Activated CD4-positive, alpha-beta T cell treated with anti-CD3 and anti-CD28 coated beads, Interleukin-2, amount 50 U/mL, for 48 hours (primary cell): ENCODE results near the gene SENP3.
A peak's percentile ranks its signal among the peaks of the same experiment; 100 is the strongest.

Experiments
- DNase-seq, 2 experiments: peaks; one replicate each; pipeline ENCODE4 v3.0.0-alpha.2; 2020

SENP3 gene

DNA sequence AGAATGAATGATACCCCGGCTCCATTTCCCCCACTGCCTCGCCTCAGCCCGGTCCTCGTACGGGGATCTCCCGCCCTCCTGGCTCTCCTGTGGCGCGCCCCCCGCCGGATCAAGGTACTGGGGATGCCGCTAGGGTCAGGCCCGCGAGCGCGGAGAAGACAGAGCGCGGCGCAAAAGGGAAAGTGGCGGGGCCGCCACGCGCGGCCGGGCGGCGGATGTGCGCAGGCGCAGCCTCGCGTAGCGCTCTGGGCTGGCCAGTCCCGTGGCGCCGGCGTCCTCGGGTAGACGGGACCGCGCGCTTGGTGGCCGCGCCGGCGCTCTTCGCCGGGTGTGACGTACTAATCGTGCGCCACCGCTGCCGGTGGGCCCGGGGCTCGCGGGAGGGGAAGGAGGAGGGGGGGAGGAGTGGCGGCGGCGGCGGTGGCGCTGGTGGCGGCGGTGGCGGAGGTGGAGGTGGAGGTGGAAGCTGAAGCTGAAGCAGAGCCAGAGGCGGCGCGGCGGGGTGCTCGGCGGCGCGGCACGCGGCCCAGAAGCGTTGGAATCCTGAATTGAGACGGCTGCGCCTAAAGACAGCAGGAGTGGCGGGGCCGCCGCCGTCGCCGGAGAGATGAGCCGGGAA is at the start of gene SENP3:
TSS of gene SENP3 (plus strand) at position 331 of the 619 bp plus-strand sequence. CDS start 1,158 bp downstream, outside the sequence.
- DNase-seq: peak; percentile 89

DNA sequence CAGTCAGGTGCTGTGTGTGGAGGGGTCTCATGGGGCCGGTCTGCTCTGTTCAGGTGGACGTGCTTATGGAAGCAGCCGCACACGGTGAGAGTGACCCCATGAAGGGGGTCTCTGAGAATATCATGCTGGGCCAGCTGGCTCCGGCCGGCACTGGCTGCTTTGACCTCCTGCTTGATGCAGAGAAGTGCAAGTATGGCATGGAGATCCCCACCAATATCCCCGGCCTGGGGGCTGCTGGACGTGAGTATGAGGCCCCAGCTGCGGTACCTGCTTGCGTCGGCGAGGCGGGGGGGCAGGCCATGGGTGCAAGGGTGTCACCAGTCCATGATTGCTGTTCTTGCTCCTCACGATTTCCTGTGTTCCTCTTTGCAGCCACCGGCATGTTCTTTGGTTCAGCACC is 49.6 kb upstream of the SENP3 start:
- no peak for DNase-seq

DNA sequence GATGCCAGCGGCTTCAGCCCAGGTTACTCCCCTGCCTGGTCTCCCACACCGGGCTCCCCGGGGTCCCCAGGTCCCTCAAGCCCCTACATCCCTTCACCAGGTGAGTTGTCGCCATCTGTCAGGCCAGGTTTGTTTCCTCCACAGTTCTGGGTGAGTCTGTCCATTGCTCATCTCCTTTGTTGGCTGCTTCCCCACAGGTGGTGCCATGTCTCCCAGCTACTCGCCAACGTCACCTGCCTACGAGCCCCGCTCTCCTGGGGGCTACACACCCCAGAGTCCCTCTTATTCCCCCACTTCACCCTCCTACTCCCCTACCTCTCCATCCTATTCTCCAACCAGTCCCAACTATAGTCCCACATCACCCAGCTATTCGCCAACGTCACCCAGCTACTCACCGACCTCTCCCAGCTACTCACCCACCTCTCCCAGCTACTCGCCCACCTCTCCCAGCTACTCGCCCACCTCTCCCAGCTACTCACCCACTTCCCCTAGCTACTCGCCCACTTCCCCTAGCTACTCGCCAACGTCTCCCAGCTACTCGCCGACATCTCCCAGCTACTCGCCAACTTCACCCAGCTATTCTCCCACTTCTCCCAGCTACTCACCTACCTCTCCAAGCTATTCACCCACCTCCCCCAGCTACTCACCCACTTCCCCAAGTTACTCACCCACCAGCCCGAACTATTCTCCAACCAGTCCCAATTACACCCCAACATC is 48.7 kb upstream of the SENP3 start:
- DNase-seq: no peak

DNA sequence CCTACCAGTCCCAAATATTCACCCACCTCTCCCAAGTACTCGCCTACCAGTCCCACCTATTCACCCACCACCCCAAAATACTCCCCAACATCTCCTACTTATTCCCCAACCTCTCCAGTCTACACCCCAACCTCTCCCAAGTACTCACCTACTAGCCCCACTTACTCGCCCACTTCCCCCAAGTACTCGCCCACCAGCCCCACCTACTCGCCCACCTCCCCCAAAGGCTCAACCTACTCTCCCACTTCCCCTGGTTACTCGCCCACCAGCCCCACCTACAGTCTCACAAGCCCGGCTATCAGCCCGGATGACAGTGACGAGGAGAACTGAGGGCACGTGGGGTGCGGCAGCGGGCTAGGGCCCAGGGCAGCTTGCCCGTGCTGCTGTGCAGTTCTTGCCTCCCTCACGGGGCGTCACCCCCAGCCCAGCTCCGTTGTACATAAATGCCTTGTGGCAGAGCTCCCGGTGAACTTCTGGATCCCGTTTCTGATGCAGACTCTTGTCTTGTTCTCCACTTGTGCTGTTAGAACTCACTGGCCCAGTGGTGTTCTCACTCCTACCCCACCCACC is 47.8 kb upstream of the SENP3 start:
- DNase-seq: no peak

DNA sequence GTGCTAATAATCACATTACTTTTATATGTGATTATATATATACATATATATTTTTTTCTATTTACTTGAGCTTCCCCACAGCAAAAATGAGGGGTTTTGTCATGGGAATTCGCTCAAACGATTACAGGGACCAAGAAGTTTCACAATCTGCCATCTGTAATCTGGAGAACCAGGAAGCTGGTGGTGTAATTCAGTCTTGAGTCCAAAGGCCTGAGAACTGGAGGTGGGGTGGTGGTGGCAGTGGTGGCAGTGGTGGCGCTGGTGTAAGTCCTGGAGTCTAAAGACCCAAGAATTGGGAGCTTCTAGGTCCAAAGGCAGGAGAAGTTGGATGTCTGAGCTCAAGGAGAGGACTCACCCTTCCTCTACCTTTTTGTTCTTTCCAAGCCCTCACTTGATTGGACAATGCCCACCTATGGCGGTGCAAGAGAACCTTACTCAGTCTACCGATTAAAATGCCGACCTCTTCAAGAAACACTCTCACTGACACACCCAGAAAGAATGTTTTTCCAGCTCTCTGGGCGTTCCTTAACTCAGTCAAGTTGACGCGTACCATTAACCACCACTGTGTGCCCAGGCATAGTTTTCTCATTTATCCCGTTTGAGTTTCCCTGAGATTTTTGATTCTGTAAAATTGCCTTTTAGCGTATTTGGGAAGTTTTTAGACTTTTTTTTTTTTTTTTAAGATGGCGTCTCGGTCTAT is 45.7 kb upstream of the SENP3 start:
- DNase-seq: no peak

DNA sequence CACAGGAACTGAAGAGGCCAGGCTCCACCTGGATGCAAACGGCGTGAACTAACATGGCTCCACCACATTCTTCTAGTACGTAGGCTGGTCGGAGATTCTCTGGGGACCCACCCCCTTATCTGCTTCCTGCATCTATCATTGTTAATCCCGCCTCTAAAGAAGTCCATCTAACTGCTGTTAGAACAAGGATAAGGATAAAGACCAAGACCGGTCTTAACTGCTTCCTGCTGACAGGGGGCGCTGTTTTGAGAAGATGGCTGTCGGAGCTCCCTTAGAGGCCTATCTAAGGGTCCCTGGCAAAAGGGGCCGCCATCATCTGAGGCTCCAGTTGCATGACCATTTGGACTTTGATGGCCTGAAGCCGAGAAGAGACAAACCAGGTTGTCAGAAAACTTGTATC is 38.7 kb upstream of the SENP3 start:
- DNase-seq: peak; percentile 49 to 62

DNA sequence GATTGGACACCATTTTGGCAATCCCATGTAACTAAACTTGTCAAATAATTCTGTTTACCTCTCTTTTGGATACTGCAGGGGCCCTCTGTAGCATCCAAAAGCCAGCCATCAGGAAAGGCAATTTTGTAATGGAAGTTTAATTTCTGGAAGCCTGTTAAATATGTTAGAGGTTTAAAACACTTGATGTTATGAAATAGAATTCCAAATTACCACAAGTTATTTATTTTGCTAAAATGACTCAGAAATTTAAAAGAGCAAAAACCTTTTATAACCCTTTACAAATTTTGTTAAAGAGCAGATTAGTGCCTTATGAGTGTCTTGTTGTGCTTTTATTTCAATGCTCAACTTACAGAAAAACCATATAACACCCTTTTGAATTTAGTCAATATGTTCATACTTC is 32.9 kb upstream of the SENP3 start:
- no peak for DNase-seq

DNA sequence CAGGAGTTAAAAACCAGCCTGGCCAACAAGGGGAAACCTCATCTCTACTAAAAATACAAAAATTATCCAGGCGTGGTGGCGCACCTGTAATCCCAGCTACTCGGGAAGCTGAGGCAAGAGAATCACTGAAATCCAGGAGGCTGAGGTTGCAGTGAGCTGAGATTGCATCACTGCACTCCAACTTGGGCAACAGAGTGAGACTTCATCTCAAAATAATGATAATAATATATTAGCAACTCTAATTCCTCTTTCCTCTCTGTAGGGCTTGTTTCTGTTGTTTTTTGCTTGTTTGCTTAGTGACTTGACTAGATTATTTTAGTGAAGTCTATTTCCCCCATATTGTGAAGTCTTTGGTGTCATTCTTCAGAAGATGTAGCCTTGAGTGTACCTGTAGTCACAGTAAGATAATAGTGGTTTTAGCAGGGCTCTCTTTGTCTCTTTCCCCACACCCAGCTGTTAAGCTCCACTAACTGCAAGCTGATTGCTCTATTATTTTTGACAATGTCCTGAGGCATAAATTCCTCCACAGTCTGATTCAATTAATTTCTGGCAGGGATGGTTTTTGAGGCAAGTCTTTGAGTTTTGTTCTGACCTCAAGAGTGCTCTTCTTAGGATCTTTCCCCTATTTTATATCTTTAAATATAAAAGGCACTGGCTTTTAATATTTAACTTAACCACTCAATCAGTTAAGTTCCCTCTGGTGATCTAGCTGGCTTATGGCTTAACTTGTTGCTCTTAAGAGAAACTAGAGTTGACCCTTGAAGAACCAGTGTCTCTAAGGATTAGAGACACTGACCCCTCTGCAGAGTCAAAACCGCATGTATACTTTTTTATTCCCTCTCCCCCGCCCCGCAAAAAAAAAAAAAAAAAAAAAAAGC is 31.5 kb upstream of the SENP3 start:
- no peak for DNase-seq

DNA sequence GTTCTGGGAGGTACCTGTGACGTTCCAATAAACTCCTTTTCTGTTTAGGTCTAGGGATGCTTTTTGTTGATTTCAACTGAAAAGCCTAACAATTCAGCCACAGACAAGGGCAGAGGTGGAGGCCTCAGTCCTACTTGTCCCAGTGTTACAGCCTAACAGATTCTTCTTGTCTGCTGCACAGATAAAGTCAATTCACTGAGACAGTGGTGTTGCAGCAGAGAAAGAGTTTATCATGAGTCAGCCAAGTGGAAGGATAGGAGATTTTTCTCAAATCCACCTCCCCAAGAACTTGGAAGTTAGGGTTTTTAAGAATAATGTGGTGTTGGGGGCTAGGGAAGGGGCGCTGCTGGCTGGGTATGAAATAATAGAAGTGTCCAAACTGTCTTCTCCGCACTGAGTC is 23.7 kb upstream of the SENP3 start:
- DNase-seq: no peak

DNA sequence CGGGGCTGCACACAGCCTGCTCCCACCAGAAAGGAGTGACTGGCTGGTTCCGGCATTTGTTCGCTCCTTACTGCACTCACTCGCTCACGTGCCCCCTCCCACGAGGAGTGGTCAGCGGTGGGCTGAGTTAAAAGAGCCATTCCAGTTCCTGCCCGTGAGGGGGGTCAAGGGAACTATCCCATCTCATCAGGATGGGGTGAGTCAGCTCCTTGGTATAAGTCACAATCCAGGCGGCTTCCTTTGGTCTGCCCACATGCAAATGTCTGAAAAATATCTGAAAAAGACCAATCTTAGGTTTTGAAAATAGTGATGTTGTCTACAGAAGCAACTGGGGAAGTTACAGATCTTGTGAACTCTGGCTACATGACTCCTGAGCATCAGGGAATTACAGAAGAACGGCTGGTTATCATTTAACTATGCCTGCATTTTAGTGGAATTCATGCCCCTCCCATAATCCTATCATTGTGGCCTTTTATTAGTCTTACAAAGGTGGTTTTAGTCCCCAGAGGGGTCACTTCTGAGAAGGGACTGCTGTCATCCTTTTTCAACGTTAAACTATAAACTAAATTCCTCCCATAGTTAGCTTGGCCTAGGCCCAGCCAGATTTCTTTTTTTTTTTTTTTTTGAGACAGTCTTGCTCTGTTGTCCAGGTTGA is 22.7 kb upstream of the SENP3 start:
- no peak for DNase-seq

DNA sequence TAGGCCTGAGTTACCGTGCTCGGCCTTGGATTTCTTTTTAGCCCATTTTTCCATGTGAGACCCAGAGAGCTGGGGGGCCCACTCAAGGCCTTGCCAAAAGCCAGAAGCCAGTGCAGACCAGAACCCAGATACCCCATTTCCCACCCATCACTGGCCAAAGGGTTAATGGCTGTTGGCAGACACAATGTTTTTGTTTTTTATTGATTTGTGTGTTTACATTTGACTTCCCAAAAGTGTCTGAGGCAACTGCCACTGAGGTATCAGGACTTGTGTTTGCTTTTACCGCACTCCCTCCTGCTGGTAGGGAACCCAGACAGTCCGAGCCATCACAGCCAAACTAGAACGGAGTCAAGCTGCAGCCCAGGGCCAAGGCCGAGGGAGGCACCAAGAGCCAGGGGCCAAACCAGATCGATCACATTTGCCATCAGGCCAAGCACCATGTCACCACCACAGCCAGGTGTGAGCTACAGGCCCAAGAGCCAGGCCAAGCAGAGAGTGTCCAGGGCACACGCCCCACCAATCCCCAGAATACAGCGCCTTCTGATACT is 20.6 kb upstream of the SENP3 start:
- DNase-seq: no peak

DNA sequence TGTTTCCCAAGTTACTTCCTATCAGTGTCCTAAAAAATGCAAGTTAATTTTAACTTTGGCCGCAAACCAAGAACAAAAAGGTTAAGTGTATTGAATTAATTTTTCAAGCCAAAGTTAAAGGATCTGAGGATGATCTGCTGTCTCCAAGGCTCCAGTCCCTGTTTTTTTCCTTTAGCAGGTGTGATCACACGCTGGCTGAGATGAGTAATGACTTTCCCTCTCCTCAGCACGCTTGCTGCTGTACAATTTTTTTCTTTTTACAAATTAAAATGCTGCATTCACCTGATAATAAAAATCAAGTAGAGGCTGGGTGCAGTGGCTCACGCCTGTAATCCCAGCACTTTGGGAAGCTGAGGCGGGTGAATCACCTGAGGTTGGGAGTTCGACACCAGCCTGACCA is 16.8 kb upstream of the SENP3 start:
- no peak for DNase-seq

DNA sequence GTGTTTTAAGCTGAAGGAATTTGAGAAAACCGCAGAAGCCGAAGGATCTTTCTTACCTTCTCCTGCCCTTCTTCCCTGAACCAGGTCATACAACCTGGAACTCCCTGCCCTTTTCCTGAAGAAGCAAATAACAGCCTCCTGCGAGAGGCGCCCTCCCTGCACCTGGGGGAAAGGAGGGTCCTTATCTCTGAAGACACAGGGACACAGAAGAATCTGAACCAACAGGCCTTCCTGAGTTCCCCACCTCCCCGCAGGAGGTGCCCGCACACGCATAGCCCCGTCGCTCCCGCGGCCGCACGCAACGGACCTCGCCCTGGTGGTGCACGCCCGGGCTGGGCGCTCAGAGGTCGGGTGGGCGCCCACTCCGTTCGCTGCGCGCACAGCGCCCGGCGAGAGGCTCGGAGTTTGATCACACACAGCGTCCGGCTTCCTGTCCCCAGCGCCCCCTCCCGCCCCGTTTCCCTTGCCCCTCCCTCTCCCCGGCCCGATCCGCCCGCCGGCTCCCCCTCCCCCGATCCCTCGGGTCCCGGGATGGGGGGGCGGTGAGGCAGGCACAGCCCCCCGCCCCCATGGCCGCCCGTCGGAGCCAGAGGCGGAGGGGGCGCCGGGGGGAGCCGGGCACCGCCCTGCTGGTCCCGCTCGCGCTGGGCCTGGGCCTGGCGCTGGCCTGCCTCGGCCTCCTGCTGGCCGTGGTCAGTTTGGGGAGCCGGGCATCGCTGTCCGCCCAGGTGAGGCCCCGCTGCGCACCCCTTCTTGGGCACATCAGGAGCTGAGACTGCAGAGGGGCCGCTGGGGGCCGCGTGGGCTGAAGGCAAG is 12.9 kb upstream of the SENP3 start, which contains the start of gene TNFSF12:
TSS of gene TNFSF12 (plus strand) at position 474 of the 816 bp plus-strand sequence. CDS start at position 570, 96 bp downstream.
- DNase-seq: peak; percentile 67 to 72

DNA sequence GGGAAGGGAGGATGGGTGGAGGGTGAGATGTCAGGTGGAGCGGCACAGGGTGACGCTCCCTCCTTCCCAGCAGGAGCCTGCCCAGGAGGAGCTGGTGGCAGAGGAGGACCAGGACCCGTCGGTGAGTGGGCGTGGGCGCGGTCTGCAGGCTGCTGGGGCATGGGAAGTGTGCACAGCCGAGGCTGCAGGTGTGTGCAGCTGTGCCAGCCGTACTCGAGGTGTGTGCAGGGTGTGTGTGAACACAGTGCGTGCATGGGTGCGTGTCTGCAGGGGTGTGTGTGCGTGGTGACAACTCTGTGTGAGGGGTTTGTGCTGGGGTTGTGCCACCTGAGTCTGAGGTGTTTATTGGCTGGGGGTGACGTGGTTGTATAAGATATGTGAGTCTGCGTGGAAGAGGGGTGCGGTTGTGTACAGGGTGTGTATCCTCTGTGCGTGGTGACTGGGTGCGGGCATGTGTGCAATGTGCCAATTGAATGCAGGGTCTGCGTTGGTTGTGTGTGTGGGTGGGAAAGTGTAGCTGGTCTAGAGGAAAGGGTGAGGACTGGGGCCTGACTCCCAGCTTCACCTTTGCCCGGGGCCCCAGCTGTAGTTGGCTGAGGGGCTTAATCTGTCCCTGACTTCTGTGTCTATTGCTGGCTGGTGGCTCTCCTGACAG is 12.2 kb upstream of the SENP3 start:
- DNase-seq: peak; percentile 52 to 59

DNA sequence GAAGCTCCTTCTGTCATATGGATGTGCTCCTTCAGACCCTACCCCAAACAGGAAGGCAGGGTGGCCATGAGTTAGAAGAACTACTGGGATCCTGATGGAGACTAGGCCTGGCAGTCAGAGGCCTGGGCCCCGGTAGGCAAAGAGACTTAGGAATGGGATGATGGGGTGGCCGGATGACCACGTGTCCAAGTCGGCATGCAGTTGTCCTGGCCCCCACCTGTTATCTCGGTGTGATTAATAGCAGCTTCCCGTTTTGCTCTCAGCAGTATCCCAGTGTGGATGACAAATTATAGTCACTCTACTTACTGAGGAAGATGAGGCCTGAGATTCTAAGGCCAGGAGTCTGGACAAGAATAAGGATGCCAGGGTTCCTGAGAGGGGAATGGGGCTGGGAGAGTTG is 11.4 kb upstream of the SENP3 start:
- DNase-seq: no peak

DNA sequence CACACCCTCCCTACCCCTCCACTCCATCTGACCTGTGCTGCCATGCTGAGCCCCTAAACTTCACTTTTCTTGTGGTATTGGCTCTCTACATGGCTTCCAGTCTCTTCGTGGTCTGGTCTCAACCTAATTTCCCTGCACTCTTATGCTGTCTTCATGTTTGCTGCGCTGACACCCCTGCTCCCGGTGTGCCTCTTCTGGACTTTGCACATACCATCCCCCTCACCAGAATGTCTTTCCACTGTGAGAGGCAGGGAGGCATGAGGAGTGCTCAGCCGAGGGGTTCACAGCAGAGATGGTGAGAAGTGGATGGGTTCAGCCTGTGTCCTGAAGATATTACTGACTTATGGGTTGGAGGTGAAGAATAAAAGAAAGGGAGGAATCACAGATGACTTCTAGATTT is 10.3 kb upstream of the SENP3 start:
- no peak for DNase-seq

DNA sequence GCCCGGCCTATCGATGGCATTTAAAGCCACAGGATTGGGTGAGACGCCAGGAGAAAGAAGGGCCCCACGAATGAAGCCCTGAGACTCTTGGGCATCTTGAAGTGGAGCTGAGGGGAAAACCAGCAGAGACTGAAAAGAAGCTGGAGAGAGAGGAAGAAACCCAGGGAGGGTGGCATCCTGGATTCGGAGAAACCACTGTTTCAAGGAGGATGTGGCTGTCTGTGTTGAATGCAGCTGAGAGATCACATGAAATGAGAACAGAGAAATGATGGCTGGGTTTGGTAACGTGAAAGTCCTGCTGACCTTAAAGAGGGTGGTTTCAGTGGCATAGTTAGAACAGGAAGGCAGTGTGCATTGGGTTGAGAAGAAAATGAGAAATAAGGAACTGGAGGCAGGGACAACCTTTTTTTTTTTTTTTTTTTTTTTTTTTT is 9.1 kb upstream of the SENP3 start:
- peak in 1 of 2 experiments; percentile 55 for DNase-seq

DNA sequence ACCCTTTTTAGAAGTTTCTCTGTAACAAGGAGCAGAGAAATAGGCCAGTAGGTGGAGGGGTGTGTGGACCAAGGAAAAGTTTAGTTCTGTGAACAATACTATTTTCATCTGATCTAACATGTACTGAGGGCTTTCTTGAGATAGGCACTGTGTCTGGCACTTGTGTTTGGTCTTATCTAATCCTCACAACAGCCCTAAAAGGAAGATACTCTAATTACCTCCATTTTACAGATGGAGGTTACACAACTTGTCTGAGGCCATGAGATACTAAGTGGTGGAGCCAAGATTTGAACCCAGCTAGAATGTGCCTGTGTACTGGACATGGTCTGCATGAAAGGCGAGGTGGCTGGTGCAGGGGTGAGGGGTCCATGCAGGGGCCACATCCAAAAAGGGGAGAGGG is 8.4 kb upstream of the SENP3 start:
- DNase-seq: no peak

DNA sequence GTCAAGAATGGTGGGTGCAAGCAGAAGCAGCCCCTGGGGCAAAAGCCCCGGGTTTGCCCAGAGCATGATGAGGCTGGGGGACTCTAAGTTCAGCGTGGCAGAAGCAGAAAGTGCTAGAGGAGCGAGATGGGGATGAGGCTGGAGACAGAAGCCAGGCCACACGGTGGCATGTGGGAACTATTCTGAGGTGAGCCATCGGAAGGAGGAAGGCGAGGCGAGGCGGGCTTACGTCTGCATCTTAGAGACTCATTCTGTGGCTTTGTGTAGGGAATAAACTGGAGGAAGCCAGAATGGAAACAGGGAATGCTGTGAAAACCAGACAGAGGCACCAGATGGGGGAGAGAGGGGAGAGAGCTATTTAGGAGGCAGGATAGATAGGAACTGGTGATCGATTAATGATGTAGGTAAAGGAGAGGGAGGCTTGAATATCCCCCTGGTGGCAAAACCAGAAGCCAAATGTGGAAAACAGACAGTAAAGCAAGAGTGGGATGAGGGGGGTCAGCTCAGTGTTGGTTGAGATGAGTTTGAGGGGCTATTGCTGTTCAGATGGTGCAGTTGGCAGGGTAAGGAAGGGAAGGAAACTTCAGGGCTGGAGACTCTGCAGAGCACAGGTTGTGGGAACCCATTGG is 6.3 kb upstream of the SENP3 start:
- DNase-seq: no peak

DNA sequence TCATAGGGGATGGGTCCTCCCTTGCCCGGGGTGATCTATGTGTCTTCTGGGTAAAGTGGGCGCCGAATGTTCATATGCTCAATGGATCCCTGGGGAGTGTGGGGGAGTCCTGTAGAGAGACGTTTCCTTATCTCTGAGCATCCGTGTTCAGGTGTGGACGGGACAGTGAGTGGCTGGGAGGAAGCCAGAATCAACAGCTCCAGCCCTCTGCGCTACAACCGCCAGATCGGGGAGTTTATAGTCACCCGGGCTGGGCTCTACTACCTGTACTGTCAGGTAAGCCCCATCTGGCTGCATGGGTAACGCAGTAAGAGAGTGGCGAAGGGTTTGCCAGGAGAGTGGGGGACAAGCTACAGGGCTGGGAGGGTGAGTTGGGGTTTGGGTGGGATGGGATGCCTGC is 5.1 kb upstream of the SENP3 start:
- no peak for DNase-seq
